HG02885 (cell line): ENCODE measurements around the gene EYA2.

Experiments
- ATAC-seq: cut with Tn5 transposase; IDR thresholded peaks from one replicate; pipeline ENCODE4 v1.9.1; 2021; ENCODE audit warnings: mild to moderate bottlenecking; ENCODE audit not compliant: unreplicated experiment, poor library complexity

EYA2 gene

GRCh38 chr20:47054506-47054905 lies 159.9 kb downstream of the EYA2 start:
- no peak for ATAC-seq

- no peak for ATAC-seq
These were observed 160.3 kb downstream of the EYA2 start for GRCh38 chr20:47054945-47055344.

- no peak for ATAC-seq
These were observed 161.2 kb downstream of the EYA2 start for GRCh38 chr20:47055699-47056369.

GRCh38 chr20:47057661-47058060 lies 163.0 kb downstream of the EYA2 start:
- no peak for ATAC-seq

- ATAC-seq, result no peak
These were observed 163.6 kb downstream of the EYA2 start for GRCh38 chr20:47058236-47058635.

- no peak for ATAC-seq
These were observed 164.9 kb downstream of the EYA2 start for GRCh38 chr20:47059536-47059935.

GRCh38 chr20:47061549-47061948 lies 166.9 kb downstream of the EYA2 start:
- no peak for ATAC-seq

- no peak for ATAC-seq
These were observed 167.7 kb downstream of the EYA2 start for GRCh38 chr20:47062226-47062890.

- no peak for ATAC-seq
These were observed 168.8 kb downstream of the EYA2 start for GRCh38 chr20:47063407-47063806.

- ATAC-seq, result no peak
These were observed 169.2 kb downstream of the EYA2 start for GRCh38 chr20:47063808-47064207.

- ATAC-seq, result no peak
These were observed 172.0 kb downstream of the EYA2 start for GRCh38 chr20:47066484-47067270.

- ATAC-seq, result no peak
These were observed 173.1 kb downstream of the EYA2 start for GRCh38 chr20:47067776-47068175.

GRCh38 chr20:47070176-47070575 lies 175.5 kb downstream of the EYA2 start:
- ATAC-seq, result no peak

GRCh38 chr20:47071646-47072185 lies 177.1 kb downstream of the EYA2 start:
- no peak for ATAC-seq

GRCh38 chr20:47073766-47074475 lies 179.3 kb downstream of the EYA2 start:
- no peak for ATAC-seq

- no peak for ATAC-seq
These were observed 180.6 kb downstream of the EYA2 start for GRCh38 chr20:47075263-47075662.

- no peak for ATAC-seq
These were observed 184.4 kb downstream of the EYA2 start for GRCh38 chr20:47079047-47079446.

GRCh38 chr20:47080365-47080764 lies 185.7 kb downstream of the EYA2 start:
- ATAC-seq, result no peak

GRCh38 chr20:47086316-47086715 lies 191.7 kb downstream of the EYA2 start:
- no peak for ATAC-seq

- ATAC-seq, result no peak
These were observed 193.7 kb downstream of the EYA2 start for GRCh38 chr20:47088335-47088734.
